Trophoblast cell (in vitro differentiated cells and primary cell): ENCODE results near the gene ZNF865.
A peak's percentile ranks its signal among the peaks of the same experiment; 100 is the strongest.

ENCODE experiments used
- DNase-seq, 2 donors: peaks; one replicate each; pipeline ENCODE4 v3.0.0-alpha.2; 2016
- H2AFZ ChIP-seq: 2 replicates; pipeline ENCODE4 v1.6.1; 2013; ENCODE audit warnings: low read length, moderate library complexity, mild to moderate bottlenecking; ENCODE audit not compliant: insufficient read depth, poor library complexity
- H2AK5ac ChIP-seq: 2 replicates; pipeline ENCODE4 v1.6.1; 2013; ENCODE audit warnings: mild to moderate bottlenecking, low read length
- H2BK120ac ChIP-seq: 2 replicates; pipeline ENCODE4 v1.6.1; 2013; ENCODE audit warnings: low read length, mild to moderate bottlenecking, moderate library complexity; ENCODE audit not compliant: insufficient read depth, poor library complexity
- H2BK12ac ChIP-seq: 2 replicates; pipeline ENCODE4 v1.6.1; 2013; ENCODE audit warnings: mild to moderate bottlenecking, low read length, moderate library complexity
- H2BK5ac ChIP-seq: 2 replicates; pipeline ENCODE4 v1.6.1; 2013; ENCODE audit warnings: low read length, low read depth, moderate library complexity, mild to moderate bottlenecking; ENCODE audit not compliant: poor library complexity
- H3K14ac ChIP-seq: 2 replicates; pipeline ENCODE4 v1.6.1; 2013; ENCODE audit warnings: mild to moderate bottlenecking, low read length
- H3K18ac ChIP-seq: 2 replicates; pipeline ENCODE4 v1.6.1; 2013; ENCODE audit warnings: mild to moderate bottlenecking, low read length
- H3K23ac ChIP-seq: 2 replicates; pipeline ENCODE4 v1.6.1; 2013; ENCODE audit warnings: low read length
- H3K27ac ChIP-seq: 2 replicates; pipeline ENCODE4 v1.5.1; 2013; ENCODE audit warnings: low read depth, mild to moderate bottlenecking, inconsistent platforms, low read length, moderate library complexity
- H3K27me3 ChIP-seq: 2 replicates; pipeline ENCODE4 v1.6.1; 2013; ENCODE audit warnings: inconsistent platforms, mild to moderate bottlenecking, low read length, moderate library complexity; ENCODE audit not compliant: insufficient read depth
- H3K36me3 ChIP-seq, 2 experiments: 1 replicate in 1 of 2; 2 replicates in 1 of 2; pipeline ENCODE4 v1.6.1; 2013; ENCODE audit warnings: low read length in 2 of 2, mild to moderate bottlenecking in 2 of 2, moderate library complexity in 1 of 2; ENCODE audit not compliant: insufficient read depth in 2 of 2, control insufficient read depth in 1 of 2
- H3K4ac ChIP-seq: 2 replicates; pipeline ENCODE4 v1.6.1; 2013; ENCODE audit warnings: low read depth, mild to moderate bottlenecking, low read length, moderate library complexity
- H3K4me1 ChIP-seq, 2 experiments: 1 replicate in 1 of 2; 2 replicates in 1 of 2; pipeline ENCODE4 v1.6.1; 2013; ENCODE audit warnings: low read length in 2 of 2, mild to moderate bottlenecking in 2 of 2, moderate library complexity in 1 of 2; ENCODE audit not compliant: insufficient read depth in 2 of 2, control insufficient read depth in 1 of 2
- H3K4me2 ChIP-seq: 2 replicates; pipeline ENCODE4 v1.6.1; 2013; ENCODE audit warnings: inconsistent platforms, mild to moderate bottlenecking, low read length, moderate library complexity
- H3K4me3 ChIP-seq: 2 replicates; pipeline ENCODE4 v1.5.1; 2013; ENCODE audit warnings: mild to moderate bottlenecking, low read depth, low read length, inconsistent platforms
- H3K79me1 ChIP-seq: one replicate; pipeline ENCODE4 v1.6.1; 2013; ENCODE audit warnings: low read length
- H3K79me2 ChIP-seq: 2 replicates; pipeline ENCODE4 v1.6.1; 2013; ENCODE audit warnings: low read length, mild to moderate bottlenecking; ENCODE audit not compliant: control insufficient read depth, insufficient read depth, poor library complexity
- H3K9ac ChIP-seq: 2 replicates; pipeline ENCODE4 v1.6.1; 2013; ENCODE audit warnings: mild to moderate bottlenecking, low read length
- H3K9me3 ChIP-seq: 2 replicates; pipeline ENCODE4 v1.6.1; 2013; ENCODE audit warnings: low read depth, mild to moderate bottlenecking, control low read depth, inconsistent platforms, low read length; ENCODE audit not compliant: insufficient read depth
- H4K12ac ChIP-seq: 2 replicates; pipeline ENCODE4 v1.6.1; 2013; ENCODE audit warnings: low read depth, mild to moderate bottlenecking, low read length, moderate library complexity
- H4K8ac ChIP-seq: 2 replicates; pipeline ENCODE4 v1.6.1; 2013; ENCODE audit warnings: low read depth, mild to moderate bottlenecking, low read length, moderate library complexity
- H4K91ac ChIP-seq: one replicate; pipeline ENCODE4 v1.6.1; 2013; ENCODE audit warnings: low read depth, mild to moderate bottlenecking, low read length, moderate library complexity
- WGBS: extraction: QIAGEN DNeasy Blood & Tissue Kit; methylation state at CpG from one replicate; pipeline ENCODE4 v1.1.7; 2013; ENCODE audit warnings: missing lambda C conversion rate; ENCODE audit not compliant: insufficient read length, insufficient coverage; ENCODE audit errors: extremely low coverage; 5-methylcytosine and 5-hydroxymethylcytosine counted together

The ZNF865 gene

GRCh38 chr19:55623130-55623529 is 17.7 kb downstream of the ZNF865 start:
- Histone ChIP-seq H2BK12ac (no peak overlapping the region), H4K8ac (no peak overlapping the region), H3K4ac (no peak overlapping the region), H3K9me3 (peaks cover 7% of the 10 kb centered on the region), H3K79me1 (peaks cover 5% of the 10 kb centered on the region), H3K4me3 (no peak overlapping the region), H4K91ac (no peak overlapping the region), H3K18ac (no peak overlapping the region), H3K27me3 (no peaks in the 10 kb centered on the region), H3K36me3 (peaks cover 10 to 15% of the 10 kb centered on the region in 2 experiments), H3K9ac (no peak overlapping the region), H3K4me2 (no peak overlapping the region), H3K4me1 (peaks cover 3% of the 10 kb centered on the region in 2 experiments), H2AK5ac (no peak overlapping the region), H4K12ac (no peak overlapping the region), H2AFZ (no peak overlapping the region), H3K27ac (no peak overlapping the region), H2BK120ac (no peak overlapping the region), H3K14ac (no peak overlapping the region), H2BK5ac (no peak overlapping the region), H3K79me2 (peaks cover 5% of the 10 kb centered on the region), H3K23ac (no peak overlapping the region)
- DNase-seq = no peak
- WGBS = no CpG with 5 or more reads among the region's 7 CpGs

GRCh38 chr19:55623561-55623960 is 18.1 kb downstream of the ZNF865 start:
- H2BK5ac ChIP-seq = no peak overlapping the region
- no peak overlapping the region for H3K14ac ChIP-seq
- no peak overlapping the region for H3K9ac ChIP-seq
- no peak overlapping the region for H4K91ac ChIP-seq
- H3K23ac ChIP-seq = no peak overlapping the region
- H2AK5ac ChIP-seq = no peak overlapping the region
- no peak overlapping the region for H3K27ac ChIP-seq
- peaks cover 3% of the 10 kb centered on the region in 2 experiments for H3K4me1 ChIP-seq
- H3K4ac ChIP-seq = no peak overlapping the region
- no peak for DNase-seq
- H3K27me3 ChIP-seq = no peaks in the 10 kb centered on the region
- H2AFZ ChIP-seq = no peak overlapping the region
- peaks cover 5% of the 10 kb centered on the region for H3K79me2 ChIP-seq
- H2BK12ac ChIP-seq = no peak overlapping the region
- peaks cover 10 to 15% of the 10 kb centered on the region in 2 experiments for H3K36me3 ChIP-seq
- H4K12ac ChIP-seq = no peak overlapping the region
- H3K9me3 ChIP-seq = peaks cover 7% of the 10 kb centered on the region
- H3K79me1 ChIP-seq = peaks cover 5% of the 10 kb centered on the region
- peak overlapping the region; percentile 38 for H3K4me2 ChIP-seq
- H2BK120ac ChIP-seq = no peak overlapping the region
- WGBS = no CpG with 5 or more reads among the region's 7 CpGs
- no peak overlapping the region for H3K4me3 ChIP-seq
- H4K8ac ChIP-seq = no peak overlapping the region
- H3K18ac ChIP-seq = no peak overlapping the region

GRCh38 chr19:55624109-55625003 is 18.9 kb downstream of the ZNF865 start, which contains the start of gene ZNF784:
Gene ZNF784 (minus strand): TSS chr19:55624566. CDS start chr19:55624561, 5 bp downstream.
- H2BK5ac ChIP-seq = peak within 1 kb of the TSS; percentile 89
- peaks cover 5% of the 10 kb centered on the region for H3K79me2 ChIP-seq
- peaks cover 3% of the 10 kb centered on the region in 2 experiments for H3K4me1 ChIP-seq
- peak within 1 kb of the TSS; percentile 69 for H3K14ac ChIP-seq
- H3K27ac ChIP-seq = peak within 1 kb of the TSS; percentile 92
- H3K9ac ChIP-seq = peak within 1 kb of the TSS; percentile 87
- H3K4me3 ChIP-seq = peak within 1 kb of the TSS; percentile 91
- peak within 1 kb of the TSS; percentile 79 for H3K18ac ChIP-seq
- H3K79me1 ChIP-seq = peaks cover 5% of the 10 kb centered on the region
- peak within 1 kb of the TSS; percentile 37 for H3K4ac ChIP-seq
- H3K27me3 ChIP-seq = no peaks in the 10 kb centered on the region
- peaks cover 10 to 15% of the 10 kb centered on the region in 2 experiments for H3K36me3 ChIP-seq
- peak within 1 kb of the TSS; percentile 90 for H4K91ac ChIP-seq
- H4K12ac ChIP-seq = peak within 1 kb of the TSS; percentile 88
- H2AFZ ChIP-seq = peak within 1 kb of the TSS; percentile 88
- no peak within 1 kb of the TSS for H2AK5ac ChIP-seq
- peaks cover 7% of the 10 kb centered on the region for H3K9me3 ChIP-seq
- H3K4me2 ChIP-seq = peak within 1 kb of the TSS; percentile 91
- H2BK12ac ChIP-seq = no peak within 1 kb of the TSS
- DNase-seq = peak; percentile 93 to 98
- peak within 1 kb of the TSS; percentile 90 for H4K8ac ChIP-seq
- no peak within 1 kb of the TSS for H3K23ac ChIP-seq
- no CpG with 5 or more reads among the region's 56 CpGs for WGBS
- peak within 1 kb of the TSS; percentile 71 for H2BK120ac ChIP-seq

- Histone ChIP-seq H4K12ac (peak overlapping the region; percentile 88), H2BK12ac (no peak overlapping the region), H3K79me1 (peaks cover 5% of the 10 kb centered on the region), H4K91ac (no peak overlapping the region), H3K4me1 (peaks cover 3% of the 10 kb centered on the region in 2 experiments), H3K18ac (no peak overlapping the region), H3K27me3 (no peaks in the 10 kb centered on the region), H3K14ac (no peak overlapping the region), H3K79me2 (peaks cover 5% of the 10 kb centered on the region), H2AK5ac (no peak overlapping the region), H3K4me2 (peak overlapping the region; percentile 91), H2BK5ac (no peak overlapping the region), H3K9me3 (peaks cover 7% of the 10 kb centered on the region), H3K27ac (no peak overlapping the region), H4K8ac (peak overlapping the region; percentile 81), H3K36me3 (peaks cover 10 to 15% of the 10 kb centered on the region in 2 experiments), H3K4ac (no peak overlapping the region), H2AFZ (peak overlapping the region; percentile 88), H2BK120ac (peak overlapping the region; percentile 30), H3K9ac (no peak overlapping the region), H3K23ac (no peak overlapping the region), H3K4me3 (no peak overlapping the region)
- WGBS = no CpG with 5 or more reads among the region's 11 CpGs
- no peak for DNase-seq
These were observed 19.5 kb downstream of the ZNF865 start for GRCh38 chr19:55625004-55625326.
